Fibroblast of upper back skin (primary cell): Measurements from ENCODE around the gene FKBP8.
"Not testable (repeated sequence)": the region's sequence is repeated elsewhere in the genome, so short reads cannot be mapped to it uniquely, and the experiment has no call there.

Source experiments
- DNase-seq: peaks from one replicate; pipeline ENCODE4 v3.0.0-alpha.2; 2013

FKBP8 gene

GRCh38 chr19:18542941-18543813 is at the start of gene FKBP8:
Gene FKBP8 (minus strand): TSS chr19:18543573. CDS start chr19:18541970, 1,603 bp downstream.
- peak; percentile 85 for DNase-seq

- not testable (repeated sequence) for DNase-seq
Measured at GRCh38 chr19:18592732-18593131, 49.4 kb upstream of the FKBP8 start.

- DNase-seq, result peak; percentile 79
Measured at GRCh38 chr19:18591735-18592385, 48.5 kb upstream of the FKBP8 start.

- DNase-seq, result peak; percentile 85
Measured at GRCh38 chr19:18590273-18591272, 47.2 kb upstream of the FKBP8 start.

- DNase-seq, result peak; percentile 68
Measured at GRCh38 chr19:18589380-18590272, 46.3 kb upstream of the FKBP8 start.

- peak; percentile 72 for DNase-seq
Measured at GRCh38 chr19:18588611-18589379, 45.4 kb upstream of the FKBP8 start, which contains the start of gene REX1BD. Gene REX1BD (plus strand): TSS chr19:18588798. CDS start chr19:18588802, 4 bp downstream.

GRCh38 chr19:18587962-18588610 is 44.7 kb upstream of the FKBP8 start:
- no peak for DNase-seq

GRCh38 chr19:18587561-18587960 is 44.2 kb upstream of the FKBP8 start:
- no peak for DNase-seq

GRCh38 chr19:18586306-18586705 is 42.9 kb upstream of the FKBP8 start:
- DNase-seq, result no peak

- no peak for DNase-seq
Measured at GRCh38 chr19:18580311-18580710, 36.9 kb upstream of the FKBP8 start.

GRCh38 chr19:18577365-18577914 is 34.1 kb upstream of the FKBP8 start:
- no peak for DNase-seq

GRCh38 chr19:18576383-18576782 is 33.0 kb upstream of the FKBP8 start:
- no peak for DNase-seq

- no peak for DNase-seq
Measured at GRCh38 chr19:18574691-18575291, 31.4 kb upstream of the FKBP8 start.

- peak; percentile 96 for DNase-seq
Measured at GRCh38 chr19:18571564-18572344, 28.4 kb upstream of the FKBP8 start, which contains the start of gene UBA52. Gene UBA52 (plus strand): TSS chr19:18571857. CDS start chr19:18573301, 1,444 bp downstream.

GRCh38 chr19:18568367-18568766 is 25.0 kb upstream of the FKBP8 start:
- DNase-seq, result no peak

GRCh38 chr19:18566953-18567352 is 23.6 kb upstream of the FKBP8 start:
- DNase-seq, result no peak

GRCh38 chr19:18562086-18562485 is 18.7 kb upstream of the FKBP8 start:
- no peak for DNase-seq

GRCh38 chr19:18559685-18560084 is 16.3 kb upstream of the FKBP8 start:
- DNase-seq, result no peak

GRCh38 chr19:18558604-18559003 is 15.2 kb upstream of the FKBP8 start:
- no peak for DNase-seq
